OCI-LY7 (cell line): ENCODE measurements around the gene SOX4. TPM values are rescaled to one million over a fixed set of nuclear protein-coding genes. Genes with fewer than 3 reads are reported as not detected.

Source experiments
- BruUV-seq: library from RNA; stranded (reverse); fragments of 400-500 nt; replicated peaks from 2 replicates; lab custom pipeline; 2021; lab: Mats Ljungman, UMichigan
- CTCF ChIA-PET: fragments of 300-600 bp; sonication (Branson Sonifier 250); formaldehyde crosslinking; loops from one replicate; lab custom pipeline; 2022; ENCODE audit warnings: antibody characterized with exemption; ENCODE audit not compliant: unreplicated experiment; lab: Charles Lee
- POLR2A ChIA-PET: fragments of 300-600 bp; sonication (Branson Sonifier 250); formaldehyde crosslinking; loops from one replicate; lab custom pipeline; 2022; ENCODE audit warnings: antibody characterized with exemption; lab: Charles Lee
- DNase-seq: peaks from one replicate; pipeline ENCODE4 v3.0.0-alpha.2; 2015; ENCODE audit warnings: low spot score
- H2AFZ ChIP-seq: fragments of 200-600 bp; sonication (generic), shearing (Covaris generic); 2 replicates; pipeline ENCODE4 v1.6.1; 2014; ENCODE audit warnings: mild to moderate bottlenecking, antibody characterized with exemption, low read length, moderate library complexity
- H3K27ac ChIP-seq: fragments of 200-600 bp; sonication (generic); 2 replicates; pipeline ENCODE4 v1.5.1; 2014; ENCODE audit warnings: mixed run types, low read depth, mild to moderate bottlenecking, moderate library complexity, low read length, inconsistent platforms; ENCODE audit not compliant: poor library complexity, severe bottlenecking
- H3K36me3 ChIP-seq: fragments of 200-600 bp; sonication (generic); 2 replicates; pipeline ENCODE4 v1.6.1; 2014; ENCODE audit warnings: mild to moderate bottlenecking, antibody characterized with exemption, low read length, moderate library complexity, mixed read lengths; ENCODE audit not compliant: insufficient read depth
- H3K4me1 ChIP-seq: fragments of 200-600 bp; sonication (generic); 2 replicates; pipeline ENCODE4 v1.5.1; 2014; ENCODE audit warnings: mild to moderate bottlenecking, low read length; ENCODE audit not compliant: insufficient read depth, poor library complexity, severe bottlenecking
- H3K4me2 ChIP-seq: fragments of 200-600 bp; sonication (generic); 2 replicates; pipeline ENCODE4 v1.6.1; 2014; ENCODE audit warnings: mild to moderate bottlenecking, low read length
- H3K4me3 ChIP-seq: fragments of 200-600 bp; sonication (generic); 2 replicates; pipeline ENCODE4 v1.5.1; 2014; ENCODE audit warnings: mild to moderate bottlenecking, low read depth, low read length; ENCODE audit not compliant: poor library complexity, severe bottlenecking
- H3K79me2 ChIP-seq: fragments of 200-600 bp; sonication (generic); 2 replicates; pipeline ENCODE4 v1.6.1; 2016; ENCODE audit warnings: low read depth, mild to moderate bottlenecking, low read length, moderate library complexity, mixed read lengths; ENCODE audit not compliant: insufficient read depth
- H3K9me2 ChIP-seq: fragments of 200-600 bp; sonication (generic); 2 replicates; pipeline ENCODE4 v1.6.1; 2016; ENCODE audit warnings: mild to moderate bottlenecking, low read length, mixed read lengths; ENCODE audit not compliant: insufficient read depth
- H3K9me3 ChIP-seq: fragments of 200-600 bp; sonication (generic); 2 replicates; pipeline ENCODE4 v1.6.1; 2014; ENCODE audit warnings: mild to moderate bottlenecking, mixed run types, low read length, mixed read lengths
- H4K20me1 ChIP-seq: fragments of 200-600 bp; sonication (generic); 2 replicates; pipeline ENCODE4 v1.6.1; 2014; ENCODE audit warnings: mild to moderate bottlenecking, antibody characterized with exemption, low read length, moderate library complexity, mixed read lengths; ENCODE audit not compliant: insufficient read depth
- CTCF ChIP-seq: fragments of 200-600 bp; sonication (generic); conservative IDR thresholded peaks from 2 replicates; pipeline ENCODE4 v1.5.1; 2014; ENCODE audit warnings: mild to moderate bottlenecking, antibody characterized with exemption, low read length, moderate library complexity, mixed read lengths
- EZH2phosphoT487 ChIP-seq: fragments of 200-600 bp; sonication (generic); IDR thresholded peaks from 2 replicates; pipeline ENCODE4 v1.6.1; 2018; ENCODE audit warnings: low read depth, borderline replicate concordance, mild to moderate bottlenecking, mixed run types, antibody characterized with exemption, low read length, moderate library complexity, mixed read lengths
- intact Hi-C: fragments of 100-400 bp; cut with micrococcal nuclease; formaldehyde crosslinking; loops from one replicate; pipeline ENCODE4 v1.10.0; 2022; ENCODE audit not compliant: unreplicated experiment
- total RNA-seq, 2 experiments: library from RNA; depleted of rRNA in 1 of 2; stranded (reverse); fragments of >200 nt in 1 of 2; shearing (Covaris generic) in 1 of 2; gene quantifications; 2 replicates each; pipeline ENCODE4 v1.2.3, GENCODE V29; 2014 to 2022

Gene SOX4
- total RNA-seq, 2 experiments from 2014 or later = 55.2 to 58.1 TPM

DNA sequence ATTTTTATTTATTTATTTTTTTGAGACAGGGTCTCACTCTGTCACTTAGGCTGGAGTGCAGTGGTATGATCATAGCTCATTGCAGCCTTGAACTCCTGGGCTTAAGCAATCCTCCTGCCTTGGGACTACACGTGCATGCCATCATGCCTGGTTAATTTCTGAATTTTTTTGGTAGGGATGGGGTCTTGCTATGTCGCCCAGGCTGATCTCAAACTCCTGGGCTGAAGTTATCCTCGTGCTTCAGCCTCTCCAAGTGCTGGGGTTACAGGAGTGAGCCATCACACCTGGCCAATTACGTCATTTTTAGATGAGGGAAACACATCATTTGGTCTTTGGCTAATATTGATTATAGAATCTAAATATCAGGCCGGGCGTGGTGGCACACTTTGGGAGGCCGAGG, 32.1 kb downstream of the SOX4 start:
- TF ChIP-seq EZH2phosphoT487 = no peak
- TF ChIP-seq CTCF = no peak

DNA sequence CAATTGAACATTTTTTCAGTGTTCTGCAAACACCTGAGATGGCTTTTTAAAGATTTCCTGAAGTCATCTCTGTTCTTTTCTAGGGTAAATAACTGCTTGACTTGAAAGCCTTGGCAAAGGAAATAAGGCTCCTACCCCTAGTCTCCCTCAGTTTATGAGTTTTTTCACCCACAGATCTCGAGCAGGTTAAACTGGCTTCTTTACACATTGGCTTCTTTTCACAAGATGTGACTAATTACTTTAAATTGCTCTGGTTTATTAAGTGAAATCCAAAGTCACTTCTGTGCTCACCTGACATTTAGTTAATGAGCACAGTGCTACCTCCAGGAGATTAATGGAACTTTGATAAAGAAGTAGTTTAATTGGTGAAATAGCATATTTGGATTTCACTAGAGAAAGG, 33.2 kb downstream of the SOX4 start:
- ChIA-PET POLR2A (interaction anchor here (0.6 kb wide), 1 partner anchor 284 kb away, joined by 3 read pairs; no protein-coding TSS in a partner anchor), CTCF (no interaction called here)
- Histone ChIP-seq H3K79me2 (no peaks in the 10 kb centered on the region), H4K20me1 (no peaks in the 10 kb centered on the region), H3K4me3 (no peak overlapping the region), H3K4me2 (no peak overlapping the region), H3K27ac (no peak overlapping the region), H3K36me3 (no peaks in the 10 kb centered on the region), H3K9me2 (no peaks in the 10 kb centered on the region), H3K9me3 (no peaks in the 10 kb centered on the region), H3K4me1 (no peaks in the 10 kb centered on the region), H2AFZ (no peak overlapping the region)
- intact Hi-C loops = no loop called here
- BruUV-seq = no TSS peak
- TF ChIP-seq EZH2phosphoT487 = no peak
- TF ChIP-seq CTCF = no peak
- DNase-seq = no peak

More for the DNA sequence above, 32.1 kb downstream of the SOX4 start:
- intact Hi-C loops = no loop called here
- no peaks in the 10 kb centered on the region for H3K36me3 ChIP-seq
- H3K9me3 ChIP-seq = no peaks in the 10 kb centered on the region
- CTCF ChIA-PET = no interaction called here
- H3K79me2 ChIP-seq = no peaks in the 10 kb centered on the region
- no peaks in the 10 kb centered on the region for H3K9me2 ChIP-seq
- DNase-seq = no peak
- H2AFZ ChIP-seq = no peak overlapping the region
- no peaks in the 10 kb centered on the region for H4K20me1 ChIP-seq
- no peak overlapping the region for H3K27ac ChIP-seq
- no peaks in the 10 kb centered on the region for H3K4me1 ChIP-seq
- POLR2A ChIA-PET = interaction anchor here (0.6 kb wide), 1 partner anchor 1107 kb away, joined by 7 read pairs; no protein-coding TSS in a partner anchor
- no peak overlapping the region for H3K4me2 ChIP-seq
- BruUV-seq = no TSS peak
- H3K4me3 ChIP-seq = no peak overlapping the region

GRCh38 chr6:21628160-21628559, 34.6 kb downstream of the SOX4 start:
- no peaks in the 10 kb centered on the region for H3K9me3 ChIP-seq
- no peak overlapping the region for H3K4me2 ChIP-seq
- CTCF ChIA-PET = no interaction called here
- no peaks in the 10 kb centered on the region for H3K36me3 ChIP-seq
- DNase-seq = no peak
- no peaks in the 10 kb centered on the region for H3K4me1 ChIP-seq
- H3K79me2 ChIP-seq = no peaks in the 10 kb centered on the region
- H3K27ac ChIP-seq = no peak overlapping the region
- H2AFZ ChIP-seq = no peak overlapping the region
- H3K4me3 ChIP-seq = no peak overlapping the region
- no peaks in the 10 kb centered on the region for H4K20me1 ChIP-seq
- H3K9me2 ChIP-seq = no peaks in the 10 kb centered on the region
- intact Hi-C loops = no loop called here
- BruUV-seq = no TSS peak
- POLR2A ChIA-PET = no interaction called here
- no peak for TF ChIP-seq EZH2phosphoT487
- TF ChIP-seq CTCF = no peak
